ENCODE measurements around the gene SOAT2. TPM values are rescaled to one million over a fixed set of nuclear protein-coding genes. Genes with fewer than 3 reads are reported as not detected.

The SOAT2 gene
- total RNA-seq, 6 donors from 2014 or later = 0.11 to 3.1 (median 0.13) TPM; not detected in 3

GRCh38 chr12:53120685-53121525 lies 17.6 kb downstream of the SOAT2 start:
- Histone ChIP-seq H3K9me3 (no peaks in the 10 kb centered on the region), H3K36me3 (no peaks in the 10 kb centered on the region), H3K4me3 (no peak overlapping the region), H3K27ac (no peak overlapping the region), H3K27me3 (no peaks in the 10 kb centered on the region), H3K4me1 (no peaks in the 10 kb centered on the region)
- 74 to 83% methylated on average over 12 of the region's 12 CpGs for WGBS, 2 donors
- DNase-seq = no peak
- TF ChIP-seq, protein P1, sequence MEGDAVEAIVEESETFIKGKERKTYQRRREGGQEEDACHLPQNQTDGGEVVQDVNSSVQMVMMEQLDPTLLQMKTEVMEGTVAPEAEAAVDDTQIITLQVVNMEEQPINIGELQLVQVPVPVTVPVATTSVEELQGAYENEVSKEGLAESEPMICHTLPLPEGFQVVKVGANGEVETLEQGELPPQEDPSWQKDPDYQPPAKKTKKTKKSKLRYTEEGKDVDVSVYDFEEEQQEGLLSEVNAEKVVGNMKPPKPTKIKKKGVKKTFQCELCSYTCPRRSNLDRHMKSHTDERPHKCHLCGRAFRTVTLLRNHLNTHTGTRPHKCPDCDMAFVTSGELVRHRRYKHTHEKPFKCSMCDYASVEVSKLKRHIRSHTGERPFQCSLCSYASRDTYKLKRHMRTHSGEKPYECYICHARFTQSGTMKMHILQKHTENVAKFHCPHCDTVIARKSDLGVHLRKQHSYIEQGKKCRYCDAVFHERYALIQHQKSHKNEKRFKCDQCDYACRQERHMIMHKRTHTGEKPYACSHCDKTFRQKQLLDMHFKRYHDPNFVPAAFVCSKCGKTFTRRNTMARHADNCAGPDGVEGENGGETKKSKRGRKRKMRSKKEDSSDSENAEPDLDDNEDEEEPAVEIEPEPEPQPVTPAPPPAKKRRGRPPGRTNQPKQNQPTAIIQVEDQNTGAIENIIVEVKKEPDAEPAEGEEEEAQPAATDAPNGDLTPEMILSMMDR (IDR thresholded peaks at IDR 0.05) = no peak
- TF ChIP-seq POLR2AphosphoS5 (IDR thresholded peaks at IDR 0.05) = no peak
- TF ChIP-seq EP300 (IDR thresholded peaks at IDR 0.05) = no peak
- no peak for TF ChIP-seq POLR2A (IDR thresholded peaks at IDR 0.05)
- ATAC-seq (ENCODE audit: low FRiP score in 2 of 2) = no peak

DNA sequence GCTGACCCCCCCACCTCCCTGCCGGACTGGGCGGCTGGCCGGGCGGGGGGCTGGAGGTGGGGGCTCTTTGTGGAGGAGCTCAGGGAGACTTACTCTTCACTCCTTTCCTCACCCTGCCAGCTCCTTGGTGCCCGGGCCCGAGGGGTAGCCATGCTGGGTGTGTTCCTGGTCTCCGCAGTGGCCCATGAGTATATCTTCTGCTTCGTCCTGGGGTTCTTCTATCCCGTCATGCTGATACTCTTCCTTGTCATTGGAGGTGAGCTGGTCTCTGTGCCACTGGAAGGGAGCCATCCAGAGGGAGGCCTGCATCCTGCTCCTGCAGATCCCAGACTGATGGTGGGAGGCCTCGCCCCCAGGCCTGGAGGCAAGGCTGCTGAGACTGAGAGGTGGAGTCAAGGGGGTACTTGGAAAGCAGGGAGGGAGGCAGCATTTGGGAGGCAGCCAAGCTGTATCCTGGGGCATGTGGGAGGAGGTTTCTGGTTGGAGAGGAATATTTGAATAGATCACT lies 19.7 kb downstream of the SOAT2 start:
- TF ChIP-seq POLR2AphosphoS5 (IDR thresholded peaks at IDR 0.05) = no peak
- TF ChIP-seq POLR2A (IDR thresholded peaks at IDR 0.05) = no peak
- TF ChIP-seq, protein P1 (IDR thresholded peaks at IDR 0.05) = no peak
- TF ChIP-seq EP300 (IDR thresholded peaks at IDR 0.05) = no peak
- no peak overlapping the region for H3K27ac ChIP-seq
- ATAC-seq (ENCODE audit: low FRiP score in 2 of 2) (no peak), DNase-seq (peak in 1 of 2 donors; percentile 65)
- H3K9me3 ChIP-seq = no peaks in the 10 kb centered on the region
- 95 to 100% methylated on average over 4 to 10 of the region's 10 CpGs for WGBS, 2 donors
- H3K27me3 ChIP-seq = no peaks in the 10 kb centered on the region
- no peaks in the 10 kb centered on the region for H3K36me3 ChIP-seq
- no peaks in the 10 kb centered on the region for H3K4me1 ChIP-seq
- H3K4me3 ChIP-seq = no peak overlapping the region

DNA sequence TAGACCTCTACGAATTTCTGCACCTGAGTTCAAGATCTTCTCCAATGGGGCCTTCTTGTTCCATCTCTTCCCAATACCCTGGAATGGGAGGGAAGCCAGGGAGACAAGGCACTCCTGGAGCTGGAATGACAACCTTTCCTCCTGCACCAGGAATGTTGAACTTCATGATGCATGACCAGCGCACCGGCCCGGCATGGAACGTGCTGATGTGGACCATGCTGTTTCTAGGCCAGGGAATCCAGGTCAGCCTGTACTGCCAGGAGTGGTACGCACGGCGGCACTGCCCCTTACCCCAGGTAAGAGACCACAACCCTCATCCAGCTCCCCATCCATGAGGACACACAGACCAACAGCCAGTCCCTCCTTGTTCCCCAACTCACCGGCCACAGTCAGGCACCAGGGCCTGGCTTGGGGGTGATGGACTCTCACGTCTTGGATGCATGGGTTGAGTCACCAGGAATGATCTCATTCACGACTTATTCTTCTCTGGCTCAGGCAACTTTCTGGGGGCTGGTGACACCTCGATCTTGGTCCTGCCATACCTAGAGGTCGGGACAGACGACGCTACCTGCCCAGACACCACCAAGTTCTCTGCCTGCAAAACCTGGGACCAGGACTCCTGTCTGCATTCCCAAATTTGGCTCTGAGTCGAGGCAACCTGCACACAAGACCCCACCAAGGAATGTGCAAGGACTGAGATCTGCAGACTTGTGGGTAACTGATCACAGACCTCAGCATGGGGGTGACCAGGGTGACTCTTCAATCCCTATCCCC lies 20.5 kb downstream of the SOAT2 start:
- ATAC-seq (ENCODE audit: low FRiP score in 2 of 2) (peak in 1 of 2 donors; percentile 31), DNase-seq (no peak)
- no peaks in the 10 kb centered on the region for H3K9me3 ChIP-seq
- TF ChIP-seq, protein P1 (IDR thresholded peaks at IDR 0.05) = no peak
- no peak overlapping the region for H3K27ac ChIP-seq
- no peaks in the 10 kb centered on the region for H3K36me3 ChIP-seq
- no peaks in the 10 kb centered on the region for H3K4me1 ChIP-seq
- no peaks in the 10 kb centered on the region for H3K27me3 ChIP-seq
- H3K4me3 ChIP-seq = no peak overlapping the region
- WGBS, 2 donors = 92 to 94% methylated on average over 12 to 16 of the region's 16 CpGs

- TF ChIP-seq, protein P1 (IDR thresholded peaks at IDR 0.05) = no peak
- TF ChIP-seq EP300 (IDR thresholded peaks at IDR 0.05) (no peak), POLR2A (IDR thresholded peaks at IDR 0.05) (no peak), POLR2AphosphoS5 (IDR thresholded peaks at IDR 0.05) (no peak)
- DNase-seq (no peak), ATAC-seq (ENCODE audit: low FRiP score in 2 of 2) (peak in 1 of 2 donors; percentile 13)
- H3K27me3 ChIP-seq = no peaks in the 10 kb centered on the region
- H3K27ac ChIP-seq = no peak overlapping the region
- H3K9me3 ChIP-seq = no peaks in the 10 kb centered on the region
- H3K4me1 ChIP-seq = no peaks in the 10 kb centered on the region
- H3K36me3 ChIP-seq = no peaks in the 10 kb centered on the region
- H3K4me3 ChIP-seq = no peak overlapping the region
Measured at GRCh38 chr12:53124352-53124723, 21.1 kb downstream of the SOAT2 start.
